Prostate gland (tissue), 2 donors: ENCODE measurements around the gene DDAH1. TPM values are rescaled to one million over a fixed set of nuclear protein-coding genes. Genes with fewer than 3 reads are reported as not detected.

Experiments used
- DNase-seq: peaks from one replicate; pipeline ENCODE4 v3.0.0-alpha.2; 2019; ENCODE audit warnings: low spot score
- H3K27ac ChIP-seq, 2 donors: fragments of 200-600 bp; sonication (generic); 2 replicates each; pipeline ENCODE4 v1.5.1; 2017 to 2019
- H3K27me3 ChIP-seq: fragments of 200-600 bp; sonication (generic); replicated peaks from 2 replicates; pipeline ENCODE4 v1.5.1; 2019; ENCODE audit not compliant: insufficient read depth
- H3K36me3 ChIP-seq, 2 donors: fragments of 200-600 bp; sonication (generic); 1 replicate in 1 of 2; 2 replicates in 1 of 2; pipeline versions ENCODE4 v1.5.1 to v1.8.1; 2017 to 2019
- H3K4me1 ChIP-seq: fragments of 200-600 bp; sonication (generic); replicated peaks from 2 replicates; pipeline ENCODE4 v1.5.1; 2019
- H3K4me3 ChIP-seq, 2 donors: fragments of 200-600 bp; sonication (generic); 2 replicates each; pipeline ENCODE4 v1.5.1; 2017 to 2019
- H3K9me3 ChIP-seq: fragments of 200-600 bp; sonication (generic); 2 replicates; pipeline ENCODE4 v1.5.1; 2017
- POLR2A ChIP-seq: fragments of 450-650 bp; IDR thresholded peaks from one replicate; pipeline ENCODE4 v1.6.1; 2016; ENCODE audit warnings: antibody characterized with exemption, mild to moderate bottlenecking
- POLR2AphosphoS5 ChIP-seq: sonication (generic); formaldehyde crosslinking; IDR thresholded peaks from one replicate; pipeline ENCODE4 v1.6.1; 2017; ENCODE audit warnings: antibody characterized with exemption
- WGBS: methylation state at CpG from one replicate; pipeline ENCODE4 v1.1.5; 2018; 5-methylcytosine and 5-hydroxymethylcytosine counted together
- intact Hi-C: fragments of 100-400 bp; cut with DNase I; formaldehyde crosslinking; loops from one replicate; pipeline ENCODE4 v1.14.2; 2022
- total RNA-seq, 2 donors: library from RNA; depleted of rRNA; stranded (reverse); fragments of >200 nt; gene quantifications; one replicate each; pipeline ENCODE4 v1.1.0, GENCODE V29; 2016
- TF ChIP-seq, protein P1 (sequence below), 4 experiments: fragments of 200-600 bp in 2 of 4; fragments of 450-650 bp in 2 of 4; sonication (generic) in 2 of 4; IDR thresholded peaks; 1 replicate in 3 of 4; 2 replicates in 1 of 4; pipeline ENCODE4 v1.5.1; 2016 to 2019; ENCODE audit warnings: antibody characterized with exemption in 4 of 4, mild to moderate bottlenecking in 2 of 4, moderate library complexity in 2 of 4

The DDAH1 gene
- total RNA-seq, 2 donors from 2014 or later: 61.6 to 70.7 TPM

DNA sequence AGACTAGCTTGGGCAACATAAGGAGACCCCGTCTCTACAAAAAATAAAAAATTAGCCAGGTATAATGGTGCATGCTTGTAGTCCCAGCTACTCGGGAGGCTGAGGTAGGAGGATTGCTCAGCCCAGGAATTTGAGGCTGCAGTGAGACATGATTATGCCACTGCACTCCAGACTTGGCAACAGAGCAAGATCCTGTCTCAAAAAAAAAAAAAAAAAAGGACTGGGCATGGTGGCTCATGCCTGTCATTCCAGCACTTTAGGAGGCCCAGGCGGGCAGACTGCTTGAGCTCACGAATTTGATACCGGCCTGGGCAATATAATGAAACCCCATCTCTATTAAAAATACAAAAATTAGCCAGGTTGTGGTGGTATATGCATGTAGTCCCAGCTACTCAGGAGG lies 141.2 kb downstream of the DDAH1 start:
- WGBS: 86% methylated on average over 5 of the region's 5 CpGs

DNA sequence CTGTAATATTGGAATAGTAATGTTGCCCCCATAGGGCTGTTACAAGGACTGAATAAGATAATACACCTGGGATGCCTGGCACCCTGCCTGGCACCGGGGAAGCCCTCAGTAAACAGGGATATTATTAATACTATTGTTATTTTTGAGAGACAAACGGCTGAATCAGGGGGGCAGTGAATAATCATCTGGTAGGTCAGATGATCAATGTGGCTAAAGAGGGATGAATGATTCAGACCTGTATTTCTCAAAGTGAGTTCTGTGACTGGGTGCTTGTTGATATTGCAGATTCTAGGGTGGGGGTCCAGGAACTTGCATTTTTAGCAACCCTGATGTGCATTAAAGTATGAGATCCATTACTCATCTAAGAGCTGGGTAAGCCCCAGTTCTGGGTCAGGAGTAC lies 142.3 kb downstream of the DDAH1 start:
- Histone ChIP-seq H3K36me3 (no peaks in the 10 kb centered on the region), H3K27ac (no peak overlapping the region), H3K4me3 (no peak overlapping the region), H3K27me3 (no peaks in the 10 kb centered on the region), H3K9me3 (no peaks in the 10 kb centered on the region), H3K4me1 (no peaks in the 10 kb centered on the region)
- TF ChIP-seq POLR2AphosphoS5: no peak
- TF ChIP-seq POLR2A: no peak
- TF ChIP-seq, protein P1, sequence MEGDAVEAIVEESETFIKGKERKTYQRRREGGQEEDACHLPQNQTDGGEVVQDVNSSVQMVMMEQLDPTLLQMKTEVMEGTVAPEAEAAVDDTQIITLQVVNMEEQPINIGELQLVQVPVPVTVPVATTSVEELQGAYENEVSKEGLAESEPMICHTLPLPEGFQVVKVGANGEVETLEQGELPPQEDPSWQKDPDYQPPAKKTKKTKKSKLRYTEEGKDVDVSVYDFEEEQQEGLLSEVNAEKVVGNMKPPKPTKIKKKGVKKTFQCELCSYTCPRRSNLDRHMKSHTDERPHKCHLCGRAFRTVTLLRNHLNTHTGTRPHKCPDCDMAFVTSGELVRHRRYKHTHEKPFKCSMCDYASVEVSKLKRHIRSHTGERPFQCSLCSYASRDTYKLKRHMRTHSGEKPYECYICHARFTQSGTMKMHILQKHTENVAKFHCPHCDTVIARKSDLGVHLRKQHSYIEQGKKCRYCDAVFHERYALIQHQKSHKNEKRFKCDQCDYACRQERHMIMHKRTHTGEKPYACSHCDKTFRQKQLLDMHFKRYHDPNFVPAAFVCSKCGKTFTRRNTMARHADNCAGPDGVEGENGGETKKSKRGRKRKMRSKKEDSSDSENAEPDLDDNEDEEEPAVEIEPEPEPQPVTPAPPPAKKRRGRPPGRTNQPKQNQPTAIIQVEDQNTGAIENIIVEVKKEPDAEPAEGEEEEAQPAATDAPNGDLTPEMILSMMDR (IDR thresholded peaks at IDR 0.05): no peak
- WGBS: 63% methylated on average over 2 of the region's 2 CpGs
- intact Hi-C loops: no loop called here
- DNase-seq: no peak

More for the DNA sequence above, 141.2 kb downstream of the DDAH1 start:
- Histone ChIP-seq H3K9me3 (no peaks in the 10 kb centered on the region), H3K36me3 (no peaks in the 10 kb centered on the region), H3K4me3 (no peak overlapping the region), H3K27me3 (no peaks in the 10 kb centered on the region), H3K4me1 (no peaks in the 10 kb centered on the region), H3K27ac (no peak overlapping the region)
- intact Hi-C loops: no loop called here
- no peak for TF ChIP-seq POLR2AphosphoS5
- TF ChIP-seq, protein P1 (IDR thresholded peaks at IDR 0.05): no peak
- no peak for TF ChIP-seq POLR2A
- DNase-seq: no peak

DNA sequence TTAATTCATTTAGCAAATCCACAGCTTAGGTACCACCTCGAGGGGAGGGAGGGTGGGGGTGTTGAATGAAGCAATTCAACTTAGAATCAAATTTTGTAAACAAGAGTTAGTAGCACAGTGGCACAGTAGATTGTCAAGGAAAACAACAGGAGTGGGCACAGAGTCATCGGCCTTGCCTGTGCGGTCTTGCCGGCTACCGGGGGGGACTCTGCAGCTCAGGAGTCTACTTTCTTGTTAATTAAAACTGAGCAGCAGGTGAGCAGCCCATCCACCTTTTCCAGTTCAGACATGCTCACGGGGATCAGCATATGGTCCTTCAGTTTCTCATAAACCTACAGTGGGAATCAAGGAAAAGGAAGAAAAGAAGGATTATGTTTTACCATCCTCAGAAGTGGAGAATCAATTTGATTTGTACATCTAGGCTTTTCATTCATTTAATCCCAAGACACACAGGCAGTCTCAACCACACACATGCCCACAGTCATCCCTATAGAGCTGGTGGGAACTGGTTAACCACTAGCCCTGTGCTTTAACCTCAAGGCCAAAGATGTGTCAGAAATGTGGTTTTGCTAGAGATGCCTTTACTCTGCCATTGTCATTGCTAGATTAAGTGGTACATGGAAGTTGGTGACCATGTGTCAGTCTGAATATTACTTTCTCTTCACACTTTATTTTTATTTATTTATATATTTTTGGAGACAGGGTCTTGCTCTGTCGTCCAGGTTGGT lies 143.6 kb downstream of the DDAH1 start:
- 55% methylated on average over 7 of the region's 7 CpGs for whole genome bisulfite sequencing
- DNase-seq: no peak
- Histone ChIP-seq H3K9me3 (no peaks in the 10 kb centered on the region), H3K4me3 (no peak overlapping the region), H3K4me1 (no peaks in the 10 kb centered on the region), H3K36me3 (no peaks in the 10 kb centered on the region), H3K27ac (no peak overlapping the region), H3K27me3 (no peaks in the 10 kb centered on the region)
- intact Hi-C loops: no loop called here
- TF ChIP-seq POLR2AphosphoS5 (no peak), POLR2A (no peak)
- TF ChIP-seq, protein P1 (IDR thresholded peaks at IDR 0.05): no peak

DNA sequence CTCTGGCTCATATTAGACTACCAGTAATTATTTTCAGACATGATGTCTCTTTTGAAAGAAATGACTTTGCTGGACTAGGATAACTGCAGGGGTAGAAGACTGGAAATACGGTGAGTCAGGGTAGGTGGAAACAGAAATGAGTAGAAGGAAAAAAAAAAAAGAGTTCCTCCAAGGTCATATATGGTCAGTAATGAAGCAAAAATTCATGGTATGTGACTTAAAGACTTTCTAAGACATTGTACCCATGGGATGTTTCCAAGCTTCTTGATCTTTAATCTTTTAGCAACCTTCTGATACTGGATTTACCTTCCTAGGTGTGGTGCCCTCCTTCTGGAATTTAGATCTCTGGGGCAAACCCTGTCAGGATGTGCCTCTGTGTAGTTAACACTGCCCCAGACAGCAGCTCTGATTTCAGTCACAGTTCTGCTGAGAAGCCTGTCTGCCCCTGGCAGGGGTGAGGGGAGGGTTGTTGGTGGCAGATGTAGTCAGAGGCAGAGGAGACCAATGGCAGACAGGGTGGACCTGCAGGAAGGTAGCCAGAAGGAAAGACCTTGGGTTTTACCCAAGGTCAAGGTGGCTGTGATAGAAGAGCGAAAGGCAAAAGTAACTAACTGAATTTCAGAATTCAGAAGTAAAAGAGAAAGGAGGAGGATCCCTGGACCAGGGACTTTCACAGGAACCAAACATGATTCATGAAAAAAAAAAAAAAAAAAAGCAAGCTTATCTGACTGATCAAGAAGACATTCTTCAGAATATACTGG lies 144.4 kb downstream of the DDAH1 start:
- Histone ChIP-seq H3K27ac (no peak overlapping the region), H3K4me1 (no peaks in the 10 kb centered on the region), H3K36me3 (no peaks in the 10 kb centered on the region), H3K4me3 (no peak overlapping the region), H3K27me3 (no peaks in the 10 kb centered on the region), H3K9me3 (no peaks in the 10 kb centered on the region)
- WGBS: 85% methylated on average over 2 of the region's 2 CpGs
- no peak for DNase-seq
- TF ChIP-seq POLR2AphosphoS5 (no peak), POLR2A (no peak)
- TF ChIP-seq, protein P1 (IDR thresholded peaks at IDR 0.05): no peak
- intact Hi-C loops: no loop called here

DNA sequence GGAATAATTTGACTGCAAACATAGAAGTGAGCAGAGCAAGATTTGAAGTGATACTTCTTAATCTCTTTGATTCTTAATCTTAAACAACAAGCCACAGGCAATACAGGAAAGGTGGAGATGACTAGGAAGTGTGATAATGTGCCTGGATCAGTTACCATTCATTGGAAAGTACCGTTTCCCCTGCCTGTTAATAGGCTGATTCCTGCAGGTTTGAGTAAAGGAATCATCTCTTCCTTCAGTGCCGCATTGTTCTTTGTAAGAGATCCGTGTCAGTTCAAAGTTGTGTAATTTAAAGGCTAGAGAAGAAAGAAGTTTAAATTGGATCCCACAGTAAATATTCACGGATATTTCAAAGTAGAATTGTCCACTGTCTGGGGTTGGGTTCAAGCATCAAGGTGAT lies 145.0 kb downstream of the DDAH1 start:
- no peaks in the 10 kb centered on the region for H3K4me1 ChIP-seq
- TF ChIP-seq POLR2A: no peak
- TF ChIP-seq, protein P1 (IDR thresholded peaks at IDR 0.05): no peak
- no peak for TF ChIP-seq POLR2AphosphoS5
- no peak for DNase-seq
- 58% methylated on average over 4 of the region's 4 CpGs for WGBS
- H3K9me3 ChIP-seq: no peaks in the 10 kb centered on the region
- H3K27ac ChIP-seq: no peak overlapping the region
- no peaks in the 10 kb centered on the region for H3K36me3 ChIP-seq
- intact Hi-C loops: no loop called here
- no peak overlapping the region for H3K4me3 ChIP-seq
- H3K27me3 ChIP-seq: no peaks in the 10 kb centered on the region
